ENCODE measurements around the gene BCL7C.
"Not testable (repeated sequence)": the region's sequence is repeated elsewhere in the genome, so short reads cannot be mapped to it uniquely, and the experiment has no call there.

The BCL7C gene

GRCh38 chr16:30860729-30861128 lies 33.1 kb downstream of the BCL7C start:
- not testable (repeated sequence) for DNase-seq, ATAC-seq

- no peak for ATAC-seq
These were observed 35.0 kb downstream of the BCL7C start for GRCh38 chr16:30858829-30859423.

GRCh38 chr16:30858111-30858495 lies 35.8 kb downstream of the BCL7C start:
- no peak for DNase-seq
- no peak for ATAC-seq

More at GRCh38 chr16:30858829-30859423, 35.0 kb downstream of the BCL7C start:
- no peak for DNase-seq

- DNase-seq (no peak), ATAC-seq (no peak)
These were observed 40.1 kb downstream of the BCL7C start for GRCh38 chr16:30853758-30854157.

- no peak for ATAC-seq
These were observed 43.6 kb downstream of the BCL7C start for GRCh38 chr16:30850246-30850645.

GRCh38 chr16:30846649-30847402 lies 47.1 kb downstream of the BCL7C start:
- no peak for DNase-seq
- no peak for ATAC-seq

More at GRCh38 chr16:30850246-30850645, 43.6 kb downstream of the BCL7C start:
- DNase-seq: no peak

GRCh38 chr16:30844671-30845449 lies 49.0 kb downstream of the BCL7C start:
- peak; percentile 87 for DNase-seq
- ATAC-seq: peak; percentile 98

- DNase-seq (no peak), ATAC-seq (no peak)
These were observed 49.6 kb downstream of the BCL7C start for GRCh38 chr16:30844346-30844670.

GRCh38 chr16:30843501-30843900 lies 50.4 kb downstream of the BCL7C start:
- DNase-seq (no peak), ATAC-seq (no peak)

GRCh38 chr16:30842971-30843370 lies 50.9 kb downstream of the BCL7C start:
- no peak for DNase-seq
- no peak for ATAC-seq

GRCh38 chr16:30841332-30841731 lies 52.5 kb downstream of the BCL7C start:
- ATAC-seq: no peak
- no peak for DNase-seq

- DNase-seq: no peak
- no peak for ATAC-seq
These were observed 53.3 kb downstream of the BCL7C start for GRCh38 chr16:30840611-30841010.

- DNase-seq: no peak
- ATAC-seq: no peak
These were observed 54.2 kb downstream of the BCL7C start for GRCh38 chr16:30839523-30840227.

GRCh38 chr16:30838876-30839471 lies 54.9 kb downstream of the BCL7C start:
- no peak for ATAC-seq

GRCh38 chr16:30837904-30838303 lies 56.0 kb downstream of the BCL7C start:
- ATAC-seq (no peak), DNase-seq (no peak)

More at GRCh38 chr16:30838876-30839471, 54.9 kb downstream of the BCL7C start:
- no peak for DNase-seq

Measured in stimulated activated naive CD8-positive, alpha-beta T cell treated with anti-CD3 and anti-CD28 coated beads, Interleukin-15, Interleukin-2, amounts not matched to agents 100 U/mL and 50 U/mL, for 24 hours (primary cell).